Stimulated activated naive CD8-positive, alpha-beta T cell treated with anti-CD3 and anti-CD28 coated beads, Interleukin-15, amount 100 ng/mL, for 72 hours (primary cell): Measurements from ENCODE around the gene ARHGAP22.
A peak's percentile ranks its signal among the peaks of the same experiment; 100 is the strongest.

Source experiments
- ATAC-seq: fragments of 150-1000 bp; cut with Tn5 transposase; 2 replicates; pipeline ENCODE4 v1.10.0; 2021; ENCODE audit warnings: mild to moderate bottlenecking, moderate library complexity
- DNase-seq, 2 donors: peaks; one replicate each; pipeline ENCODE4 v3.0.0; 2021 to 2022
- H3K27ac Mint-ChIP-seq, 2 donors: one replicate each; pipeline ENCODE4 v1.8.0; 2022; ENCODE audit warnings: mild to moderate bottlenecking in 2 of 2, mixed read lengths in 2 of 2, moderate library complexity in 2 of 2
- H3K27me3 Mint-ChIP-seq: one replicate; pipeline ENCODE4 v1.8.0; 2022; ENCODE audit warnings: mixed read lengths
- H3K4me1 Mint-ChIP-seq: one replicate; pipeline ENCODE4 v1.8.0; 2022; ENCODE audit warnings: mild to moderate bottlenecking, mixed read lengths
- H3K4me3 Mint-ChIP-seq, 2 donors: one replicate each; pipeline ENCODE4 v1.8.0; 2022; ENCODE audit warnings: mild to moderate bottlenecking in 2 of 2, mixed read lengths in 2 of 2, moderate library complexity in 1 of 2
- H3K9me3 Mint-ChIP-seq, 2 donors: one replicate each; pipeline ENCODE4 v1.8.0; 2022; ENCODE audit warnings: mixed read lengths in 2 of 2

Gene ARHGAP22

GRCh38 chr10:48455392-48456151 lies 149.3 kb downstream of the ARHGAP22 start:
- Mint-ChIP-seq H3K27me3 (peaks cover 17% of the 10 kb centered on the region), H3K4me1 (no peaks in the 10 kb centered on the region), H3K27ac (no peak overlapping the region), H3K4me3 (no peak overlapping the region), H3K9me3 (no peaks in the 10 kb centered on the region)
- DNase-seq (peak in 1 of 2 donors; percentile 5), ATAC-seq (no peak)

DNA sequence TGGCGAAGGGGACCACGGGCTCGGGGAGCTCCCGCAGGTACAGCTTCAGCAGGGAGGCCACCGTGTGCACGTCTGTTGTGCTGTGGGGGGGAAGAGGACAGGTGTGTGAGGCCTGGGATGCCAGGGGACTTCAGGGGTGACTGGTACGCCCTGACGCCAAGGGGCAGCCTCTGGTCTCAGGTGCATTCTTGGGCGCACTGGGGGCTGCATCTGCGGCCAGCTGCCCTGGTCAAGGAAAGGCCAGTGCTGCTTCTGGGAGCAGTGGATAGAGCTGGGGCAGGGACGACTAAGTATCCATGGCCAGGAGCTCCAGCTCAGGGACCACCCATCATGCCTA lies 149.8 kb downstream of the ARHGAP22 start:
- Mint-ChIP-seq H3K27me3 (peaks cover 17% of the 10 kb centered on the region), H3K4me3 (no peak overlapping the region), H3K9me3 (no peaks in the 10 kb centered on the region), H3K4me1 (no peaks in the 10 kb centered on the region), H3K27ac (peak overlapping the region in 1 of 2 donors; percentile 52)
- DNase-seq: peak in 1 of 2 donors; percentile 5
- ATAC-seq: no peak

- DNase-seq (peak in 1 of 2 donors; percentile 0), ATAC-seq (no peak)
- peaks cover 17% of the 10 kb centered on the region for H3K27me3 Mint-ChIP-seq
- H3K4me3 Mint-ChIP-seq: no peak overlapping the region
- H3K4me1 Mint-ChIP-seq: no peaks in the 10 kb centered on the region
- no peaks in the 10 kb centered on the region for H3K9me3 Mint-ChIP-seq
- peak overlapping the region in 1 of 2 donors; percentile 52 for H3K27ac Mint-ChIP-seq
Measured at GRCh38 chr10:48454302-48455054, 150.4 kb downstream of the ARHGAP22 start.

GRCh38 chr10:48453451-48454301 lies 151.2 kb downstream of the ARHGAP22 start:
- Mint-ChIP-seq H3K4me3 (no peak overlapping the region), H3K9me3 (no peaks in the 10 kb centered on the region), H3K4me1 (no peaks in the 10 kb centered on the region), H3K27me3 (peaks cover 17% of the 10 kb centered on the region), H3K27ac (no peak overlapping the region)
- DNase-seq: no peak
- ATAC-seq: no peak

GRCh38 chr10:48452879-48453412 lies 151.9 kb downstream of the ARHGAP22 start:
- H3K4me1 Mint-ChIP-seq: no peaks in the 10 kb centered on the region
- H3K27me3 Mint-ChIP-seq: peaks cover 17% of the 10 kb centered on the region
- DNase-seq (no peak), ATAC-seq (no peak)
- H3K9me3 Mint-ChIP-seq: no peaks in the 10 kb centered on the region
- H3K27ac Mint-ChIP-seq: no peak overlapping the region
- no peak overlapping the region for H3K4me3 Mint-ChIP-seq

DNA sequence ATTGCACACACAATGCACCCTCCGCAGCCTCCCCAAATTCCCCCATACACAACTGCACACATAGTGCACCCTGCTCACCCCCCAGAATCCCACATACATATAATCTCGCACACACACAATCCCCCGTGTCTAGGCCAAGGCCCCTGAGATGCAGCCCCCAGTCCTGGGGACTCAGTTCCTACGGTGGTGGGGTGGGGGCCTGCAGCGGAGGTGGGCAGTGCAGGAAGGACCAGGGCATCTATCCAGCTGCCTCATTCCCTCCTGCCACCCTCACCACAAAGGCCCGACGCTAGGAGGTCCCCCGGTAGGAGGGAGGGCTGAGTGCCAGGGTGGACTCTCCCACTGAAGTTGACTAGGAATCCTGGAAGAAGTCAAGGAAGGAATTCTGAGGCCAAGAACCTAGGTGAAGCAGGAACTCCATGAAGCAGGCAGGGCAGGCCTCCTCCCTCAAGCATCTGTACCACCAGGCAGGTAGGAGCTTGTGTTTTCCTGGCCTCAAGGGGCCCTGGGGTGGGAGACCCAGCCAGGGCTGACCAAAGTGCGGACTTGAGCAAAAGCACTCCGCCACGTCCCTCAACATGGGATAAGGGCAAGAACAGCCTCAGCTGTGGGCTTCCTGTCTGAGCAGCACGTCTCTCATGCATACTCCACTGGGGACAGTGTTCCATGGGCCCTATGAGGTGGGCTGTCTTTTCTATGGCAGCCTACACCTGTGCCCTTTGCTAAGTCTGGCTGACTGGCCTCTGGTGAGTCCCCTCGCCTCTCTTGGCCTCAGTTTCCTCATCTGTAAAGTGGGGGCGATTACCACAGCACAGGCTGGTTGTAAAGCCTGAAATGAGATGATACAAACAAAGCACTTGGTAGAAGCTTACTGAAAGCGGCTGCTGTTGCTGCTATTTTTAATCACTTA lies 152.6 kb downstream of the ARHGAP22 start:
- Mint-ChIP-seq H3K27ac (no peak overlapping the region), H3K4me1 (no peaks in the 10 kb centered on the region), H3K9me3 (no peaks in the 10 kb centered on the region), H3K27me3 (peaks cover 13% of the 10 kb centered on the region), H3K4me3 (no peak overlapping the region)
- DNase-seq: no peak
- ATAC-seq: no peak

GRCh38 chr10:48450741-48451466 lies 154.0 kb downstream of the ARHGAP22 start:
- Mint-ChIP-seq H3K27me3 (no peaks in the 10 kb centered on the region), H3K4me3 (no peak overlapping the region), H3K4me1 (no peaks in the 10 kb centered on the region), H3K27ac (no peak overlapping the region), H3K9me3 (no peaks in the 10 kb centered on the region)
- no peak for DNase-seq
- ATAC-seq: peak; percentile 48

DNA sequence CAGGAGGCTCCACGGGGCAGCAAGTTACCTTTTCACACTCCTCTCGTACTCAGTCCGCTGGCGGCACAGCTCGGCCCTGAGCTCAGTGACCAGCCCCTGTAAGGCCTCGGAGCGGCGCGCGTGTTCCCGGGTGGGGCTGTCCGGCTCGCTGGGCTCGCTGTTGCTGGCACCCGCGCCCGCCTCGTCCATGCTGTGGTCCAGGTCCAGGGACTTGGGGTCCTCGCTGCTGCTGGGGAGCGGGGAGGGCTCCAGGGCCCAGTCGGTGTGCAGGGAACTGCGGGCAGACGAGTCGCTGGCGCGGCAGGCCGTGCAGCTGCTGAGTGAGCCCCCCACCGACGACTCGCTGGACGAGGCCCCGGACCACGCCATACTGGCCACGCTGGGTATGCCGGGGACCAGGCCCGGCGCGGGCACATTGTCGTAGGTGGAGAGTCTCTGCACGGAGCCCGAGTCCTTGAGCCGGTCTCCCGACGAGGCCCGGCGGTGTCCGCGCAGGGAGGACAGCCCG lies 154.6 kb downstream of the ARHGAP22 start:
- Mint-ChIP-seq H3K9me3 (no peaks in the 10 kb centered on the region), H3K4me3 (no peak overlapping the region), H3K27me3 (no peaks in the 10 kb centered on the region), H3K4me1 (no peaks in the 10 kb centered on the region), H3K27ac (peak overlapping the region in 1 of 2 donors; percentile 22)
- ATAC-seq: peak; percentile 26
- no peak for DNase-seq

DNA sequence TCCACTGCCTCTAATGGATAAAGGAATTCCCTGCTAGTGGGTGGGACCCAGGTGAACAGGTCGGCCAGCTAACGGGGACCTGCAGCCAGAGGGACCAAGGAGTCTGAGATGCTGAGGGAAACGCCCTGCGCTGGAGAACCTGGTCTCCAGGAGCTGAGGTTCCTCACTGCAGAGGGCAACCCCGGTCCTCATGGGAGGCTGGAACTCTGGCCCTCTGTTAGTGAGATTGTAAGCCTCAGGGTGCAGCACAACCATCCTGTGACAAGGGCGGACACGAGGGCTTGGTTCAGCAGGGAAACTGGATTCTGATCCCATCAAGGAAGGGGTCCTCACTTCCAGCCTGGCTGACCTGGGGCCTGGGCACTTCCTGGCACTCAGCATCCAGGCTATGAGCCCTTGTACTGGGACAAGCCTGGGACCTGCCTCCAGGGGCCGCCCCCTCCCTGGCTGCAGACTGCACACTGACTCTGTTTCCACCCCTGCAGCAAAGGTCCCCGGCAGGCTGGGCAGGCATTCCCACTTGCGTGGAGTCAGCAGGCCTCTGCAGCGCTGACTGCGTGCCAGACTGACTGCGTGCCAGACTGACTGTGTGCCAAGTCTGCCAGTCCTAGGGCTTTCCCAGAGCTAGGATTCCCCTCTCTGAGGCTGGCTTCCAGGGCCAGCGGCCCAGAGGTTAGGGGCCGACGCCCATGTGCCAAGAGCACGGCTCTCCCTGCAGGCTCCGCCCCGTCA lies 155.2 kb downstream of the ARHGAP22 start:
- no peaks in the 10 kb centered on the region for H3K4me1 Mint-ChIP-seq
- ATAC-seq (no peak), DNase-seq (no peak)
- no peaks in the 10 kb centered on the region for H3K9me3 Mint-ChIP-seq
- H3K27me3 Mint-ChIP-seq: no peaks in the 10 kb centered on the region
- no peak overlapping the region for H3K4me3 Mint-ChIP-seq
- peak overlapping the region in 1 of 2 donors; percentile 22 for H3K27ac Mint-ChIP-seq

DNA sequence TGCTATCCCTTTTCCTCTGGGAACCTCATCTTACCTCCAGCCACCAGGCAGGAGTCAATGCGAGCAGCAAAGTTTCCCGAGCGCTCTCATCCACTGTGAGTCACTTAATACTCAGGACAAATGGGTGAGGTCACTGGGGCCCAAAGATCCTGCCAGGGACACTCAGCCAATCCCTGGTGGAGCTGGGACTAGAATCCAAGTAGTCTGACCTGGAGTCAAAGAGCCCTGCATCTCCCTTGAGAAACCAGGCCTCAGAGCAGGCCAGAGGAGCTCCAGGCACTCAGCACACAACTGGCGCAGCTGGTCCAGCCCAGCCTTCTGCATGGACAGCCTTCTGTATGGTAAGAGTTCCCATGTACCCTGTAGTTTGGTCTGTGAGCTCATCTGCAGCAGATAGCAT lies 156.1 kb downstream of the ARHGAP22 start:
- H3K27ac Mint-ChIP-seq: peak overlapping the region in 1 of 2 donors; percentile 64
- DNase-seq: no peak
- no peaks in the 10 kb centered on the region for H3K27me3 Mint-ChIP-seq
- no peaks in the 10 kb centered on the region for H3K9me3 Mint-ChIP-seq
- no peak overlapping the region for H3K4me3 Mint-ChIP-seq
- no peak for ATAC-seq
- H3K4me1 Mint-ChIP-seq: no peaks in the 10 kb centered on the region

DNA sequence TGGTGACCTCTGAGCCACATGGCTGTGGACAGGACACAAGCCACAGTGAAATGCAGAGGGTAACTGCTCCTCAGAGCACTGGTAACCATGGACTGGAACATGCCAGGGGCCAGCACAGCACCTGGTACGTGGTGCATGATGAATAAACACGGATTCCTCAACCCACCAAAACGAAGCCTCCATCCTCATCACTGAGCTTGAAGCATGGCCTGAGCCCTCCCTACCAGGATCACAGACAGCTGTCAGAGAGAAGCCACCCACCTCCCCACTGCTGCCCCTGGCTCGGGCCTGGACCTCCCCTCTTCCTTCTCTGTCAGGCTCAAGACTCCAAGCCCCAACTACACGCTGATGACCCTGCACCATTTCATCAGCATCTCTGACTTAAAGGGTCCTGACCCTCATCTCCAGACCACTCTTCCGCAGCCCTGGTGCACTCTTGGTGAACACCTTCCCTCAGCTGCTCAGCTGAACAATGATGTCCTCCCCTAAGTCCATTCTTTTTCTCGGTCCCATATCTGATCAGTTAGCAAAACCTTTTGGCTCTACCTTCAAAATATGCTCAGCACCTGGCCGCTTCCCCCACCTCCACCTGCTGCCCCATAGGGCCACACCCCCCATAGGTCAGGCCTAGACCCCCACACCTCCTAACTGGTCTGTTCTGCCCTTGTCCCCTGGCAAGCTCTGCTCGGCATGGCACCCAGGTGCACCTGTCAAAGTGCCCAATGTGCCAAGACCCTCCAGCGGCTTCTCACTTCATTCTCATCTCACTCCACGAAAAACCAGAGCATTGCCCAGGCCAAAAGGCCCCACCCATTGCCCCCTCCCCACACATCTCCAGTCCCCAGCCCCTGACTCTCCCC lies 157.3 kb downstream of the ARHGAP22 start:
- peak overlapping the region in 1 of 2 donors; percentile 16 for H3K27ac Mint-ChIP-seq
- no peaks in the 10 kb centered on the region for H3K4me1 Mint-ChIP-seq
- H3K9me3 Mint-ChIP-seq: no peaks in the 10 kb centered on the region
- H3K4me3 Mint-ChIP-seq: no peak overlapping the region
- no peak for ATAC-seq
- no peak for DNase-seq
- no peaks in the 10 kb centered on the region for H3K27me3 Mint-ChIP-seq

DNA sequence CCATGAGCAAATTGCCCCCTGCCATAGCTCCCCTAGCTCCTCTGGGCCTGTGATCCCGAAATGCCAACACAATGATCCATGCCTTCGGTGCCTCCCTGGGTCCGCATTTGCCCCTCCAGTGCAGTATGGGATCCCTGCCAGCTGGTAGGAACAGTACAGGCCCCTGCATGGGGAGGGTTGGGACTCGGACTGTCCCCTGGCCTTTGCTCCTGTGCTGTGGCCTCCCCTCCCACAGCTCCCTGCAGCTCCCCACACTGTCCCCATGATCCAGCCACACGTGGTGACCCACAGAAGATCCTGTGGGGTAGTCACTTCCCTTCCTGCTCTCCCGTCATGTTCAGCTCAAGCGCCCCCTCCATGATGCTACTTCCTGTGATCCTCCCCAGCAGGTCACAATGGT lies 158.1 kb downstream of the ARHGAP22 start:
- DNase-seq: no peak
- Mint-ChIP-seq H3K4me3 (no peak overlapping the region), H3K27ac (peak overlapping the region in 1 of 2 donors; percentile 89), H3K4me1 (no peaks in the 10 kb centered on the region), H3K27me3 (no peaks in the 10 kb centered on the region), H3K9me3 (no peaks in the 10 kb centered on the region)
- peak; percentile 11 for ATAC-seq

GRCh38 chr10:48445932-48446331 lies 158.9 kb downstream of the ARHGAP22 start:
- no peak overlapping the region for H3K4me3 Mint-ChIP-seq
- DNase-seq (no peak), ATAC-seq (no peak)
- no peaks in the 10 kb centered on the region for H3K4me1 Mint-ChIP-seq
- H3K9me3 Mint-ChIP-seq: no peaks in the 10 kb centered on the region
- no peak overlapping the region for H3K27ac Mint-ChIP-seq
- no peaks in the 10 kb centered on the region for H3K27me3 Mint-ChIP-seq
